Fibroblast of lung (primary cell): ENCODE results near the gene SAXO1.

ENCODE experiments used
- CTCF ChIP-seq, 2 donors: IDR thresholded peaks in 1 of 2; conservative IDR thresholded peaks in 1 of 2; 1 replicate in 1 of 2; 2 replicates in 1 of 2; pipeline ENCODE4 v1.5.1; 2011 to 2012; ENCODE audit warnings: low read length in 2 of 2, control low read depth in 1 of 2, inconsistent platforms in 1 of 2, low read depth in 1 of 2, mild to moderate bottlenecking in 1 of 2
- EZH2 ChIP-seq: IDR thresholded peaks from 2 replicates; pipeline ENCODE4 v1.5.1; 2012; ENCODE audit warnings: low read length, control low read depth, mild to moderate bottlenecking; ENCODE audit errors: missing control alignments

GRCh38 chr9:18926513-18926912 is 106.5 kb downstream of the SAXO1 start:
- TF ChIP-seq EZH2 (no peak), CTCF (conservative IDR thresholded peaks at IDR 0.05 in 1 of 2, IDR thresholded peaks at IDR 0.05 in 1 of 2; ENCODE audit: low read depth in 1 of 2, low read length in 2 of 2) (no peak)
